Stimulated activated CD8-positive, alpha-beta memory T cell treated with anti-CD3 and anti-CD28 coated beads, Interleukin-4, amount 100 ng/mL, for 48 hours (primary cell): ENCODE data around the gene GDF9.

ENCODE experiments used
- DNase-seq: peaks from one replicate; pipeline ENCODE4 v3.0.0-alpha.2; 2020

The GDF9 gene

DNA sequence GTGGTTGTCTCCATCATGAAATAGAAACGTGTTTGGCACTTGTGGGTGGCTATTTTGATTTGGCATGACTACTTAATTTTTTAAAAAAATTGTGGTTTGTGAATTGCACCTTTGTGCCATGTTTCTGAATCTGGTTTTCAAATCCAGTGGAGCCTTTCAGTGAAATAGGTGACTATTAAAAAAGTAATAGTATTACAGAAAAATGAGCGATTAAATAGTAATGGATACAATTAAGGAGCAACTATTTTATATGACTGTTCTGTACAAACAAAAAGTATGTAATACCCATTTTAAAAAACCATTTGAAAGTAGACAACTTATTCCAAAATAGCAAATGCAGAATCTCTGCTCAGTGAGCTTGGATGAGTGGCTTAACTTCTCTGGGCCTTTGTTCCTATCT, 50.2 kb downstream of the GDF9 start:
- no peak for DNase-seq

- DNase-seq: no peak
Observed at GRCh38 chr5:132815454-132815853, 50.8 kb downstream of the GDF9 start.

DNA sequence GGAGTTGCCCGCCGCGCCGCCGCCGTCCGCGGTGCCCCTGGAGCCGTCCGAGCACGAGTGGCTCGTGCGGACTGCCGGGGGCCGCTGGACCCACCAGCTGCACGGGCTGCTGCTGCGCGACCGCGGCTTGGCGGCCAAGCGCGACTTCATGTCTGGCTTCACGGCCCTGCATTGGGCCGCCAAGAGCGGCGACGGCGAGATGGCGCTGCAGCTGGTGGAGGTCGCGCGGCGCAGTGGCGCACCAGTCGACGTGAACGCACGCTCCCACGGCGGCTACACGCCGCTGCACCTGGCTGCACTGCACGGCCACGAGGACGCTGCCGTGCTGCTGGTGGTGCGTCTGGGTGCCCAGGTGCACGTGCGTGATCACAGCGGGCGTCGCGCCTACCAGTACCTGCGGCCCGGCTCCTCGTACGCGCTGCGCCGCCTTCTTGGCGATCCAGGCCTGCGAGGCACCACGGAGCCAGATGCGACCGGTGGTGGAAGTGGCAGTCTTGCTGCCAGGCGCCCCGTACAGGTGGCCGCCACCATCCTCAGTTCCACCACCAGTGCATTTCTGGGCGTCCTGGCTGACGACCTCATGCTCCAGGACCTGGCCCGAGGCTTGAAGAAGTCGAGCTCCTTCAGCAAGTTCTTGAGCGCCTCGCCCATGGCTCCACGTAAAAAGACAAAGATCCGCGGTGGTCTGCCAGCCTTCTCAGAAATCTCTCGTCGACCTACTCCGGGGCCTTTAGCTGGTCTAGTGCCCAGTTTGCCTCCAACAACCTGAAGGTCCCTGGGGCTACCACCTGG, 51.6 kb downstream of the GDF9 start:
- DNase-seq: no peak

- DNase-seq: peak; percentile 50
Observed at GRCh38 chr5:132813599-132814502, 52.4 kb downstream of the GDF9 start.

DNA sequence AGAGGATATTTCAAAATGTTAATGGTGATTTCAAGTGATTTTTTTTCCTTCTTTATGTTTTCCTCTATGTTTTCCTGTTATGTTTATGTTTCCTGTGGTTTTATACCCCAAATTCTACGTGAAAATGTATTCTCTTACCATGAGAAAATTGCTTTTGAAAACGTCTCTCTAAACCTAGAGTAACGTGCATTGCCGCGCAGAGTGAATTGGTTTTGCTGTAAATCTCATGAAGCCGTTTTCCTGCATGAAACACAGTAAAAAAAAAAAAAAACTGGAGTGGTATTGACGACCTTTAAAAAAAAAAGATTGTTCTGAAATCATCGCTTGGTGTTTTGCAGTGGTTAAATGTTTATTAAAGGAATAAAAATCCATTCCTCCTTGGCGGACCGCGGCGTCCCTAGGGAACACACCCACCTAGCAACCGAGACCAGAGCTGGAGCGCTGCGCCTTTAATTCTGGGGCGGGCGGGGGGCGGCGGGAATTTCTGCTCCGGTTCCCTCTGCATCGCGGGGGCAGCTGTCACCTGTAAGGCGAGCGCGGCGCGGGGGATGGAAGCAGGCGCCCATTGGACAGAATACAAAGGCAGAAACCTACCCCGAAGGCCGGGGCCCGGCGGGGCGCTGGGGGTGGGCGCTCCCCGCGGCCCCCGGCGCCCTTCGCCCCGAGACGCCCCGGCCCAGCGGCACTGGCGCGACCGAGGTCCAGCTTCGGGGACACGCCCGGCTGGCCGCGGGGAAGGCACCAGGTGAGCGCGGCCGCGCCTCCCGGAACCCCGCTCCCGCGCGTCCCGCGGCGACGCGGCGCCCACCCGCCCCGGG, 53.3 kb downstream of the GDF9 start, which contains the start of gene SOWAHA:
Gene SOWAHA (plus strand): TSS at position 522 of the 818 bp plus-strand sequence. CDS start 320 bp downstream, outside the sequence.
- no peak for DNase-seq

GRCh38 chr5:132812123-132812765, 54.0 kb downstream of the GDF9 start:
- DNase-seq: no peak
